ENCODE results near the gene SLC25A1.
A peak's percentile ranks its signal among the peaks of the same experiment; 100 is the strongest.
"Not testable (repeated sequence)": the region's sequence is repeated elsewhere in the genome, so short reads cannot be mapped to it uniquely, and the experiment has no call there.

The SLC25A1 gene

DNA sequence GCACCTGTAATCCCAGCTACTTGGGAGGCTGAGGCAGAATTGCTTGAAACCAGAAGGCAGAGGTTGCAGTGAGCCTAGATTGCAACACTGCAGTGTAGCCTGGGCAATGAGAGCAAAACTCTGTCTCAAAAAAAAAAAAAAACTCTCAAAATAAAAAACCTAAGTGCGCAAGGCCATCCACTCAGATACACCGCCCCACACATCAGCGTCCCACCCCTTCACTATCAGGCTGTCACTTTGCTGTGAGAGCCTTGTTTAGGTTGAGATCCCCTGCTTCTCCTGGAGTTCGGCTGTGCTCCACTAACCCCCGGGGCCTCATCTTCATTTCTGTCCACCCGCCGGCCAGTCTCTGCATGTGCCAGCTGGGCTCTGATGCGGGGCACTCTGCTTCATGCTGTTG, 12.1 kb downstream of the SLC25A1 start:
- DNase-seq (ENCODE audit: low read depth): no peak

DNA sequence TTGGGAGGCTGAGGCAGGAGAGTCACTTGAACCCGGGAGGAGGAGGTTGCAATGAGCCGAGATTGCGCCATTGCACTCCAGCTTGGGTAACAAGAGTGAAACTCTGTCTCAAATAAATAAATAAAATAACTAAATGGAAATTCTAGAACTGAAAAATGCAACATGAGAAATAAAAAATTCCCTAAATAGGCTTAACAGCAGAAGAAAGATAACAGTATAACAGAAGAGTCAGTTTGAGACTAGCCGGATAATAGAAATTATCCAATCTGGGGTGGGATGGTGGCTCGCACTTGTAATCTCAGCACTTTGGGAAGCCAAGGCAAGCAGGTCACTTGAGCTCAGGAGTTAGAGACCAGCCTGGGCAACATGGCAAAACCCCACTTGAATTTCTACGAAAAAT, 14.1 kb downstream of the SLC25A1 start:
- no peak for DNase-seq (ENCODE audit: low read depth)

DNA sequence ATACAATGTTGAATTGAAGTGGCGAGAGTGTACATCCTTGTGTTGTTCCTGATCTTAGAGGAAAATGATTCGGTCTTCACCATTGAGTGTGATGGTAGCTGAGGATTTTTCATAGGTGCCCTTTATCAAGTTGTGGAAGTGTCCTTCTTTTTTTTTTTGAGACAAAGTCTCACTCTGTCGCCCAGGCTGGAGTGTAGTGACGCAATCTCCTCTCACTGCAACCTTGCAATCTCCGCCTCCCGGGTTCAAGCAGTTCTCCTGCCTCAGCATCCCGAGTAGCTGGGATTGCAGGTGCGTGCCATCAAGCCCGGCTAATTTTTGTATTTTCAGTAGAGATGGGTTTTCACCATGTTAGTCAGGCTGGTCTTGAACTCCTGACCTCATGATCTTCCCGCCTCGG, 19.9 kb downstream of the SLC25A1 start:
- not testable (repeated sequence) for DNase-seq (ENCODE audit: low read depth)

DNA sequence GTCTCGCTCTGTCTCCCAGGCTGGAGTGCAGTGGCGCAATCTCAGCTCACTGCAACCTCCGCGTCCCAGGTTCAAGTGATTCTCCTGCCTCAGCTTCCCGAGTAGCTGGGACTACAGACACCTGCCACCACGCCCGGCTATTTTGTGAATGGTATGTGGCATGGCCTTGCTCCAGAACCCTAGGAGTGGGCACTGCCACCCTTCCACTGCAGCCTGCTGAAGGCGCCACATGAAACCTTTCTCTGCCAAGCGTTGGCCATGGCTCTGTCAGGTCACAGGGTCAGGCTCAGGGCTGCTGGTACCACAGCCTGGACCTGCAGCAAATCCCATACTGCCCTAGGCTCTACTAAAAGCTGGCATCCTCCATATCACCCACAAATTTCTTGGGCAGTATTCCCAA, 22.4 kb downstream of the SLC25A1 start:
- not testable (repeated sequence) for DNase-seq (ENCODE audit: low read depth)

DNA sequence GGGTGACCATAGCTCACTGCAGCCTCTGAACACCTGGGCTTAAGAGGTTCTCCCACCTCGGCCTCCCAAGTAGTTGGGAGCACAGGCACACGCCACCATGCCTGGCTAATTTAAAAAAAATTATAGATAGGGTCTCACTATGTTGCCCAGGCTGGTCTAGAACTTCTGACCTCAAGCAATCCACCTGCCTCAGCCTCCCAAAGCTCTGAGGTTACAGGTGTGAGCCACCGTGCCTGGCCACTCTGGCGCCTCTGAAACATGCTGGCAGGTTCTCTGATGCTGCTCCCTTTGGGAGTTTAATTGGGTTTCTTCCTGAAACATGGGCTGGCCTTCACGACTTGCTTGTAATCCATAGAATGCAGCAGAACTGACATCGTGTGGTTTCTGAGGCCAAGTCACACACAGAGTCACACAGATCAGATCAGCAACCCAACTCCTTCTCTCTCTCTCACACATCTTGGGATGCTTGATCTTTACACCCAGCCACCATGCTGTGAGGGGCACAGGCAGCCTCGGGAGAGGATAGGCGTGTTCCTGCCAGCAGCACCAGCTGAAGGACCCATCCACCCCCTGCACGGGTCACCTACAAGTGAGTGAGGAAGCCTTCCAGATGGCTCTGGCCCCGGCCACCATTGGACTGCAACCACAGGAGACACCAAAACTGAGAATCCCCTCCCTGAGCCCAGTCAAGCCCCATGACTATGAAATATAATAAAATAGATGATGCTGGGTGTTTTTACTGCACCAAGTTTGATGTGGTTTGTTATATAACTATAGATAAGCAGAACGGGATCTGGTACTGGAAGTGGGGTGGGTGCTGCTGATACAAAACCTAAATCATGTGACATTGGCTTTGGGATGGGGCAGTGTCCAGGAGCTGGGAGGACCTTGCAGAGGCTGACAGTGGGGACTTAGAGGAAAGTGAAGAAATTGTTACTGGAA, 25.3 kb downstream of the SLC25A1 start:
- no peak for DNase-seq (ENCODE audit: low read depth)

DNA sequence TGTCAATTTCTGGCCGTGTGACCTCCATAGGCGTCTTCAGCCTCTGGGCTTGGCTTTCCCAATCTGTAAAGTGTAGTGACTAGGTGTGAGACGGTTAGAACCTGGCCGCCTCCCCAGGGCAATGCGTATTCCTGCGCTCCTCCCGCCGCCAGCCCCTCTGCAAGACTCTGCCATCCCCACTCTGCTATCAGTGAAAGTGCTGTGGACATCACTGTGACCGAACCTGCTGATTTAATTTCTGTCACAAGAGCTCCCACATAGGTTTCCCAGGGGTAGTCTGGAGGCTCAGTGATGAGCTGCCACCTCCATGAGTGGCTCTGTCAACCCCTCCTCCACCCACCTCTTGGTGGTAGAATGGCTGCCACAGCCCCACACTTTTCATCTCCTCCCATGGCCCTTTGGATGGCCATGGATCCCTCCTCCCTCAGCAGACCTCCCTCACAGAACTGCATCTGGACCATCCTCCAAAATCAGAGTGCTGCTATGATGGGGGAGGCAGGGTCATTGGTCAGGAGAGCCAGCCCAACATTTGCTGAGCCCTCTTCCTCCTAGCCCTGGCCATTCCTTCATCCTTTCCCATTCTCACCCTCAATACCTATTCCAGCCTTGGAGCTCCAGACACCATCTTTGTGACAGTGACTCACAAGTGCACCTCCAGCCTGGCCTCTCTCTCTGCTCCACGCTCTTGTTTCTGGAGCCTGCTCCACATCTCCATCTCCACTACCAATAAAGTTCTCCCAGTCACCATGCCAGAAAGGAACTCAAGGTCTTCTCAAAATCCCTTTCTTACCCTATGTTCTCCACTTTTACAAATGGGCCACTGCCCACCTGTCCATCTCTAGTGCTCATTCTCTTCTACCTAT, 27.0 kb downstream of the SLC25A1 start:
- no peak for DNase-seq (ENCODE audit: low read depth)

DNA sequence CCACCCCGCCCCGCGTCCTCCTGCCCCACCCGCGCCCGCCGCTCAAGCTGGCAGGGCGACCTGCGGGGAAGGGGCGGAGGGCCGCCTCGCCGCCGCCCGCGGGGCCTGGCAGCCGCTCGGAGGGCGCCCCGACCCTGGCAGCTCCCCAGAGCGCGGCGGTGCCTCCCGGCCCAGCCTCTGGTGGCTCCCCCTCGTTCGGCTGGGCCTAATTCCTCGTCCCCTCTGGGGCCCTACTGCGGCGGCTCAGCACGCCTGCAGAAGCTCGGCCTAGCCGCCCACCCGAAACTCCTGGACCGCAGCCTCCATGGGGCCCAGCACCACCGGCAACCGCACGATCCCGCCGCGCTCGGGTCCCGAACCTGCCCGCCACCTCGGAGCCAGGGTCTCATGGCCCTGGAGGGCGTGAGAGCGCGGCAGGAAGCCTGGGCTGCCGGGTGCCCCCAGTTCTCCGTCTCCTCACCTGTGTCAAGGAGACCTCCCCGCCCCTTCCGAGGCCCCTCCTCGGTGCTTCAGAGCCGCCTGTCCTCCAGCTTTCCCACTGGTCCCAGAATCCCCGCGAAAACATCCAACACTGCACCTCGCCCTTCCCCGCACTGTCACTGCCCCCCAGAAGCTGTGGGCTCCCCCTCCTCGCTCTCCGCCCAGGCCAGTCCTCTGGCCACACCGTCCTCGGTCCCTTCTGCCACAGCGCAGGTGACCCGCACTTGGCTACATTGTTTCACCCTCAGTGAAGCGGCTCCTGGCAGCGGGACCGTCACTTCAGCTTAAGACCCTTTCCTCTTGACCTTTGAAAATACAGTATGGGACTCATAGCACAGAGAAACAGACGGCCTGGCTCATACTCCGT, 27.8 kb downstream of the SLC25A1 start:
- DNase-seq (ENCODE audit: low read depth): no peak

DNA sequence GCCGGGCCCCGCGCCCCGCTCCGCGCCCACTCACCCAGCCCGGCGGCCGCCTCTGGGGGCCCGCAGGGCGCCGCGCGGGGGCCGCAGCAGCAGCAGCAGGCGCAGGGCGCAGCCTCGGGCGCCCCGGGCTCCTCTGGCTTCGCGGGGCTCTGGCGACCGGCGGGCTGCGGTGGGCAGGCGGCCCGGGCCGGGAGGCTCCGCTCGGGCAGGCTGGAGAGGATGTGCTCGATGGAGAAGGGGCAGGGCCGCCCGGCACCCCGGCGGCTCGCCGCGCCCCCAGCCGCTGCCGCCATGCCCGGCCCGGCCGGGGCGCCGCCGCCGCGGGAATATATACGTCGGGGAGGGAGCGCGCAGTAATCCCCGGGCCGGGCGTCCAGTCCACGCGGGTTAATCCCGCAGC, 28.5 kb downstream of the SLC25A1 start, which contains the start of gene GSC2:
TSS of gene GSC2 (minus strand) at position 302 of the 400 bp plus-strand sequence. CDS start at position 293, 9 bp downstream.
- DNase-seq (ENCODE audit: low read depth): no peak

DNA sequence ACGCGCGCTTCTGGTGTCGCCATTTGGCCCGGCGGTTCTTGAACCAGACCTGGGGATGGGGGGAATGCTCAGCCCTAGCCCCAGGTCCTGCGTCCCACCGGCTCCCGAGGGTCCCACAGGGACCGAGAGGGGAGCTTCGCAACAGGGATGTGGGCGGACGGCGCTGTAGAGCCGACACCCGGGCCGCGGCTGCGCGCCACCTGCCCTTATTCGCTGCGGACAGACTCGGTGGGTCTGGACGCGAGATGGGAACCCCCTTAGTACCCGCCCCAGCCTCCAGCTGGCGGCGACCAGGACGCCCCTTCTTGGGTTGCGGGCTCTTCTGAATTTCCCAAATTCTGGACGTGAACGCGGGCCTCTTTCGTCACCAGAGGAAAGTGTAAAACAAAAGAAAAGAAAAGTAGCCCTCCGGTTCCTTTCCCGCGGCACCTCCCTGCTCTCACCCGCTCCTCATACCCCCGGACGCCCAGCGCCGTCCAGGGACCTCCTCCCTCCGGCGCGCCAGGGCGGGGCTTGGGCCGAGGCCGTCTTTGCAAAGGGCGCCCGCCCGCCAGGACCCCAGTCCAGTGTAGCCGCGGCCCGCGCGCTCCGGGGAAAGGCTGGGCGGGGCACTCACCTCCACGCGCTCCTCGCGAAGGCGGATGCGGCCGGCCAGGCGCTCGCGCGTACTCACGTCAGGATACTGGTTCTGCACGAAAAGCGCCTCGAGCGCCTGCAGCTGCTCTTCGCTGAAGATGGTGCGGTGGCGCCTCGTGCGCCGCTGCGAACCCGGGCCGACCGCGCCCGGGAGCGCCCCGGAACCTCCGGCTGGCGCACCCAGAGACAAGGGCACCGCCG, 29.3 kb downstream of the SLC25A1 start:
- peak; percentile 14 for DNase-seq (ENCODE audit: low read depth)

DNA sequence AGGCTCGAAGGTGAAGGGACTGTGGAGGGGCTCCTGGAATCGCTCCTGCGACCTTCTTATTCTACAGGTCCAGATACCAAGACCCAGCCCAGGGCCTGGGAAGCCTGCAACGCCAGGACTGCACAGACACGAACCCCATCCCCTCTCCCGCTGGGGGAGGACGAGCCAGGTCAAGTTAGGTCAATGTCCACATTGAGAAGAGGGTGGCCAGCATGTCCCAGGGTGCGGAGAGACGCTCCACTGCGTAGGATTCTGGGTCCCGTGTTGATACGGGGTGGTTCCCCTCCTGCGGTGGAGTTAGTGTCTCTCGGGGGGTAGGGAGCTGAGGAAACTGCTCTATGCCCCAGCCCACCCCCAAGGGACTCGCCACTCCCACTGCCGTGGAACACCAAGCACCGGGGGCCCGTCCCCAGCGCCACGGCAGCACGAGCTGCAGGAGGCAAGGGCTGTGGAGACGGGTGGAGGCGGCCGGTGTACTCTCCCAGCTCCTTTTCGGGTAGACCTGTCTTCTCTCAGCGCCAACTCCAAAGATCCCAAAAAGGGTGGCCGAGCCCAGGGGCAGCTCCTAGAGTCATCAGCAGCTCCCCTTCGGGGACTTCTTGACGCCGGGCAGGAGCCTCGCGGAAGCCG, 30.0 kb downstream of the SLC25A1 start:
- DNase-seq (ENCODE audit: low read depth): no peak

DNA sequence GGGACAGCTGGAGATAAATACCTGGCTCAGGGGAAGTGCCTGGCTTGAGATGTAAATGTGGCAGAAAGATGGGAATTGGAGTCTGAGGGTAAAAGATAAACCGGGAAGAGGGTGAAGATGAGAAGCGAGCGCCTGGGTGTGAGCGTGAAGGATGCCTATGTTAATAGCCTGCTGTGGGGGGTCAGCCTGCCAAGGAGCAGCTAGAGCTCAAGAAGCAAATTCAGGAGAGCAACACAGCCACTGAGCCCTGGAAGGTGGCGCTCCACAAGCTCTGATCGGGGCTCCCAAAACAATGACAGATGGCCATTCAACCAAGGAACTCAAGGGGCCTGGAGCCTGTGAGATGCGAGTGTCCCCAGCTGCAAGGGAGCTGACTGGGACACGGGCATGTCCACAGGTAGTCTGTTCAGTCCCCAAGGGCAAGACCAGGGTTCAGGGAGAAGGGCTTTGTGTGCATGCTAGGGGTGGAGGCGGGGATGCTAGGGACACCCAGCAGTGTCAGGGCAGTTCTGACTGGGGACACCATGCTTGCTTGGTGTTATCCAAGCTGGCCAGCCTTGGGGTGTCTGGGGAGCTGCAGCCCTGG, 31.2 kb downstream of the SLC25A1 start:
- DNase-seq (ENCODE audit: low read depth): no peak

DNA sequence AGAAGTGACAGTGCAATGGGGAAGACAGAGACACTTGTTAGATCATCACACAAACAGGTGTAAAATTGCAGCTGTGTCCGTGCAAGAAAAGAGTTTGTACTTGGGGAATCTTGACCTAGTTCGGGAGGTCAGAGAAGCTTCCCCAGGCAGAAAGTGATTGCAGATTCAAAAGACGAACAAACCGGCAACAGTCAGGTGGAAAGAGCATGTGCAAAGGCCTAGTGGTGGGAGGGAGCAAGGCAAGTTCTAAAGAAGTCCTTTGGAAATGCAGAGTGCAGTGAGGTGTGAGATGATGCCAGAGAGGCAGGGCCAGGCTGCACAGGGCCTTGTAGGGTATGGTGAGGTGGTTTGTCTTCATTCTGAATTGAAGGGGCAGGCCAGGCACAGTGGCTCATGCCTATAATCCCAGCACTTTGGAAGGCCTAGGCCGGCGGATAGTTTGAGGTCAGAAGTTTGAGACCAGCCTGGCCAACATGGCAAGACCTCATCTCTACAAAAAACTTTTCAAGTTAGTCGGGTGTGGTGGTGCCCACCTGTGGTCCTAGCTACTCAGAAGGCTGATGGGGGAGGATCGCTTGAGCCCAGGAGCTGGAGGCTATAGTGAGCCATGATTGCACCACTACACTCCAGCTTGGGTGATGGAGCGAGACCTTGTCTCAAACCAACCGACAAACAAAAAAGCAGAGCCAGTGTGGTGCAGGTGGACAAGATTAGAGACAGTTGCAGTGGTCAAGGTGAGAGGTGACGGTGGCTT, 32.1 kb downstream of the SLC25A1 start:
- no peak for DNase-seq (ENCODE audit: low read depth)

DNA sequence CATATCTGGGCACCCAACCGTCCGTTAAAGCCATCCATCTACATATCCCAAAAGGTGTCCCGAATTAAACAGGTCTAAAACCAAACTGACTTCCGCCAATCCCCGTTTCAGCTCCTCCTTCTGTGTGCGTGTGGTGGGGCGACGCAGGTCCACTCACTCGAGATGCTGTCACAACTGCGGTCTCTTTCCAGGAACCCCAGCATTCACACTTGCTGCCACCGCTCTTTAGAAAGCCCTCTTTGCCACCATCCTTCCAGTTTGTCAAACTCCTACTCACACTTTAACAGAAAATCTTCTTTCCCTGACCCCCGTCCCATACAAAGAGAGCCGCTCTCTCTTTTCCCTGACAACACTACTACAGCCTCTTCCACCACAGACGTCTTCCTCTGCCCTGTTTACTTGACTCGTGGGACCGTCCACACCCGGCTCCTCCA, 34.6 kb downstream of the SLC25A1 start:
- DNase-seq (ENCODE audit: low read depth): no peak

DNA sequence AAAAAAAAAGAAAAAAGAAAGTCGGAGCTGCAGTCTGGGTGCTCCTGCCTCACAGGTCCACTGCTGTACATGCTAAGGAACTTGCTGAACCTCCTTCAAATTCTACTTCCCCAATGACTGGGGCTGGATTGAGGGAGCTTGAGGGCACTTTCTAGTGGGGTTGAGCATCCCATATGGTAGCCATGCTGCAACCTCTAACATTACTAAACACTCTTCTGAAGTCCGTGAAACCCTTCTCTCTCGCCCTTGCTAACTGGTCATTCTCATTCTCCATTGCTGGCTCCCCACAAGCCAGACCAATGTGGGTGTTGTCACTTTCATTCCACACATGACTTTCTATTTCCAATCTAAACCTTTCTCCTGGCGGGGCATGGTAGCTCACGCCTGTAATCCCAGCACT, 35.3 kb downstream of the SLC25A1 start:
- no peak for DNase-seq (ENCODE audit: low read depth)

DNA sequence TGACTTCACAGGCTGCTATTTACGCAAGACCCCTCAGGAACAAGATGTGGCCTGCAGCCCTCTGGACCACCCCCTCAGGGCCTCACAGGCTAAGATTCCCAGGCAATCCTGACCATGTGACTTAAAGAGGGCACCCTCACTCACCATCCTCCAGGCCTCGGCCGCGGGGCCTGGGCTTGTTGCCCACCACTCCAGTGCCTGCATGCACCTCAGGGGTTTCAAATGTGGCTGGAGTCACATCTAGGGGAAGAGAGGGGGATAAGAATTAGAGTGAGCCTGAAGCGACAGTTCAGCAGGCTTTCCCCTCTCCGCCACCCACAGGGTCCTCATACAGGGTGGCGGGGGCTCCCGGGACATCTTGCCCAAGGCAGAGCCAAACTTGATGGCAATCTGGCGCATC, 36.1 kb downstream of the SLC25A1 start:
- no peak for DNase-seq (ENCODE audit: low read depth)

DNA sequence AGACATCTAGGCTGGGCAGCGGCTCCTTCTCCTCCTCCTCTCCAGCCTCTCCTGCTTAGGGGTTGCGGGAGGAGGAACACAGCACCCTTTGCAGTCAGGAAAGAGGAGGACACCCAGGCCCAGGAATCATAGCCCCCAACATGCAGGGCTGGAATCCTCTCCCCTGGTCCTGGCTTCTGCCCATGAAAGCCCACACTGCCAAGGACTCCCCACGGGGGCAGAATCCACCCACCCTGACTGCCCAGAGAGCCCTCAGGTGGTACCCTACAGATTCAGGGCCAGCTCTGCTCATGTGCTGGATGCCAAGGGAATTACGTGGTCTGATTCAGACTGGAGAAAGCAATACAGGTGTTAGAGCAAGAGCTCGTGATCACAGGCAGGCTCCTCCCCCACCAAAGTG, 38.6 kb downstream of the SLC25A1 start:
- no peak for DNase-seq (ENCODE audit: low read depth)

DNA sequence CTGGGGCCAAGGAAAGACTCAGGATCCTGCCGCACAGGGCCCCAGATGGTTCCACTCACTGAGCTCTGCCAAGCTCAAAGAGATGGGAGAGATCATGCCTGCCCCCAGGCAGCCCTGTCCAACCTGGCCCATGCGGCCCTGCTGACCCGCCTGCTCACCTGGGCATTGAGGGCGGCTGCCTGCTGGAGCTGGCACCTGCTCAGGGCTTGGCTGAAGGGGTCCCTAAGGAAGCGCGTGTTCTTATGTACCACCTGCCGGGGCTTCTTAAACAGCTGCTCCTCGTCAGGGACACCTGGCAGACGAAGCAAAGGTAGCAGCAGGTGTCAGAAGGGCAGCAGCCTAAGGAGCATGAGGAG, 39.6 kb downstream of the SLC25A1 start:
- no peak for DNase-seq (ENCODE audit: low read depth)

DNA sequence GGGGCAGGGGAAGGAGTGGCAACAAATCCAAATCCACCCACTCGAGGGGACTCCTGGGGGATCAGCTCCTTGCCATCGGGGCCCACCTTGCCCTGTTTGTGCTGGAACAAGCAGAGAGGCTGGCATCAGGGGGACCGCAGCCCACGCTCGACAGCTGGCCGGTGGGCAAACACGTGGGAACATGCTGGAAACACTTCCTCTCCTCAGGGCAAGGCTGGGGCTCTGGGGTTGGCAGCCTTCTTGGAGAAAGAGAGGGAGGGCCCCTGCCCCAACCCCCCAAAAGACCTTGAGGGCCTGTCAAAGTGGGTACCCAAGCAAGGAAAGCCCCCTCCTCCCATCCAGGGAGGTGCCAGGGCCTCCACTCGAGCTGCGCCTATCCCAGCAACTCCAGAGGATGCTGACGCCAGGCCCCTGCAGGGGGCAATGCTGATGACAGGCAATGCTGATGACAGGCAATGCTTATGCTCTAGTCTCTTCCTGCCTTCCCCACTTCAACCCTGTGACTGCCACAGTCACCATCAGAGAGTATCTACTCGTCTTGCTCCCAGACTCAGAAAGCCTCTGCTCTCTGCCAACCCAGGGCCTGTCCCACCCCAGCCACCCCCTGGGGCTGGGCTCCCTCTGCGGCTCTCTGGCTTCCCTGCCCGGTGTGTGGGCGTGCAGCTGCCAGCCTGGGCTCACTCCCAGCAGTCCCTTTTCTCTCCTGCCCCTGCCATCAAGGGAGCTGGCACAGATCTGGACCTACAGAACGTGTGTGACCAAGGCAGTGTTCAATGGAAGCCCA, 40.1 kb downstream of the SLC25A1 start:
- DNase-seq (ENCODE audit: low read depth): no peak

Data from stimulated activated CD4-positive, alpha-beta T cell treated with anti-CD3 and anti-CD28 coated beads, Interleukin-2, amount 100 ng/mL, for 4 hours (primary cell).